Effector memory CD4-positive, alpha-beta T cell (primary cell): ENCODE results near the gene ZNF148.

Experiments used
- DNase-seq, 3 donors: peaks; one replicate each; pipeline ENCODE4 v3.0.0-alpha.2; 2020
- H3K27ac ChIP-seq: 2 replicates; pipeline ENCODE4 v1.7.0; 2013; ENCODE audit warnings: mild to moderate bottlenecking, low read length, moderate library complexity; ENCODE audit not compliant: insufficient read depth, poor library complexity, severe bottlenecking
- H3K27me3 ChIP-seq: replicated peaks from 2 replicates; pipeline ENCODE4 v1.7.0; 2013; ENCODE audit warnings: mild to moderate bottlenecking, low read length; ENCODE audit not compliant: insufficient read depth, control insufficient read depth, poor library complexity, severe bottlenecking
- H3K36me3 ChIP-seq: 2 replicates; pipeline ENCODE4 v1.7.0; 2013; ENCODE audit warnings: mild to moderate bottlenecking, low read length, moderate library complexity; ENCODE audit not compliant: control insufficient read depth, insufficient read depth
- H3K4me1 ChIP-seq: 2 replicates; pipeline ENCODE4 v1.7.0; 2013; ENCODE audit warnings: low read length, mild to moderate bottlenecking; ENCODE audit not compliant: control insufficient read depth, insufficient read depth, poor library complexity, severe bottlenecking
- H3K4me3 ChIP-seq: 2 replicates; pipeline ENCODE4 v1.7.0; 2013; ENCODE audit warnings: low read length, low read depth, mild to moderate bottlenecking; ENCODE audit not compliant: insufficient read depth, poor library complexity, severe bottlenecking
- H3K9me3 ChIP-seq: 2 replicates; pipeline ENCODE4 v1.7.0; 2013; ENCODE audit warnings: mild to moderate bottlenecking, low read length, moderate library complexity; ENCODE audit not compliant: control insufficient read depth

The ZNF148 gene

GRCh38 chr3:125318871-125319270, 56.3 kb downstream of the ZNF148 start:
- no peak overlapping the region for H3K4me3 ChIP-seq
- H3K36me3 ChIP-seq = peaks cover 4% of the 10 kb centered on the region
- no peak overlapping the region for H3K27ac ChIP-seq
- H3K27me3 ChIP-seq = no peaks in the 10 kb centered on the region
- H3K4me1 ChIP-seq = no peaks in the 10 kb centered on the region
- DNase-seq = no peak
- H3K9me3 ChIP-seq = no peaks in the 10 kb centered on the region

DNA sequence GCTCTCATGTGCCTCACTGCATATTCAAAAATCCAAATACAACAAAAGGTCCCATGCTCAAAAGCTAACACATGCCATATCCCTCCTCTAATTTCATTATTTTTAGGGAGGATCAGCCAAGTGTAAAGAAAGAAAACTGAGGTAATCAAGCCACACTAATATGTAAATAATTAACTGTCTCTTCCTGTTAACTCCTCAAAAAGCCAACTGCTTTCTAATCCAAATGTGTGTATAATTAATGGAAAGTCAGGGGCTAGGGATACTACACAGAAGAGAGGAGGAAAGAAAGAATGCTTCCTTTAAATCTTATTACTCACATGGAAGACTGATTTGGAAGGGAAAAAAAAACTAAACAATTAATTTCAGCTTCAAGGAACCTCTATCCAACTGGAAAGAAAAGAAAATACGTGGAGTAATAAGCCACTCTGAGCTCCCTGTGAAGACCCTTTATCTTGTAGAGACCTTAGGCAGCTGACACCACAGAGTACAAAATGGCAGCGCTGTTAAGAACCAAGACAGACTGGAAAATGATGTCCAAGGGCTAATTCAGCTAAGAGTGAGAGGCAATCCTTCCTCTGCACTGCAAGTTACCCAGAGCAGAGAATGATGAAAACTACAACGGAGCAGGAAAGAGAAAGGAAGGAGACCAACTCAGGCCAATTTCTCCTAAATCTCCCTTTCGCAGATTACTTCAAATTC, 56.8 kb downstream of the ZNF148 start:
- DNase-seq = no peak
- Histone ChIP-seq H3K27ac (no peak overlapping the region), H3K4me1 (no peaks in the 10 kb centered on the region), H3K4me3 (no peak overlapping the region), H3K9me3 (no peaks in the 10 kb centered on the region), H3K36me3 (peaks cover 4% of the 10 kb centered on the region), H3K27me3 (no peaks in the 10 kb centered on the region)

GRCh38 chr3:125317761-125318160, 57.4 kb downstream of the ZNF148 start:
- Histone ChIP-seq H3K4me1 (no peaks in the 10 kb centered on the region), H3K27me3 (no peaks in the 10 kb centered on the region), H3K36me3 (peaks cover 4% of the 10 kb centered on the region), H3K4me3 (no peak overlapping the region), H3K27ac (no peak overlapping the region), H3K9me3 (no peaks in the 10 kb centered on the region)
- no peak for DNase-seq

DNA sequence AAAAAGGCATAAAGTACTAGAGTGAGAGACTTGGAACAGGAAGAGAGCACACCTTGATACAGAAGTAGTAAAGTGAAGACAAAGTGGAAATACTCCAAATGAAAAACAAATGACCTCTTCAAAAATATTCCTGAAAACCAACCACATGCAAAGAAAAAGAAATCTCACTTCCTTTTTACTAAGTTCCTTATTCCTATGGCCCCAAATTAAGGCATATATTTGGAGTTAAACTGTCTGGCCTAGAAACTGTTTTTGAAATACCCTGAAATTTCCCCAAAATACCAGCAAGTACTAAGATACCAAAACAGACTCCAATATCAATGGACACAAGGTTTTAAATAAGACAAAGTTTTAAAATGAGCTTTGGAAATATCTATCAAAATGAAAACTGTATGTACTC, 58.2 kb downstream of the ZNF148 start:
- H3K4me3 ChIP-seq = no peak overlapping the region
- H3K36me3 ChIP-seq = no peaks in the 10 kb centered on the region
- H3K9me3 ChIP-seq = no peaks in the 10 kb centered on the region
- DNase-seq = no peak
- no peaks in the 10 kb centered on the region for H3K4me1 ChIP-seq
- no peak overlapping the region for H3K27ac ChIP-seq
- H3K27me3 ChIP-seq = no peaks in the 10 kb centered on the region

- no peak overlapping the region for H3K4me3 ChIP-seq
- no peaks in the 10 kb centered on the region for H3K9me3 ChIP-seq
- no peak overlapping the region for H3K27ac ChIP-seq
- H3K27me3 ChIP-seq = no peaks in the 10 kb centered on the region
- H3K36me3 ChIP-seq = no peaks in the 10 kb centered on the region
- no peak for DNase-seq
- no peaks in the 10 kb centered on the region for H3K4me1 ChIP-seq
These were observed 58.9 kb downstream of the ZNF148 start for GRCh38 chr3:125316246-125316645.

GRCh38 chr3:125313060-125313635, 62.0 kb downstream of the ZNF148 start:
- Histone ChIP-seq H3K27me3 (no peaks in the 10 kb centered on the region), H3K4me3 (no peak overlapping the region), H3K9me3 (no peaks in the 10 kb centered on the region), H3K27ac (no peak overlapping the region), H3K4me1 (no peaks in the 10 kb centered on the region), H3K36me3 (no peaks in the 10 kb centered on the region)
- no peak for DNase-seq

- H3K36me3 ChIP-seq = no peaks in the 10 kb centered on the region
- H3K27ac ChIP-seq = peak overlapping the region; percentile 40
- H3K4me3 ChIP-seq = peak overlapping the region; percentile 57
- H3K9me3 ChIP-seq = no peaks in the 10 kb centered on the region
- peak; percentile 13 to 23 (median 13) for DNase-seq
- H3K4me1 ChIP-seq = no peaks in the 10 kb centered on the region
- H3K27me3 ChIP-seq = no peaks in the 10 kb centered on the region
These were observed 64.5 kb downstream of the ZNF148 start for GRCh38 chr3:125310623-125311081.

GRCh38 chr3:125309476-125309875, 65.6 kb downstream of the ZNF148 start:
- H3K27me3 ChIP-seq = no peaks in the 10 kb centered on the region
- H3K4me1 ChIP-seq = no peaks in the 10 kb centered on the region
- H3K36me3 ChIP-seq = no peaks in the 10 kb centered on the region
- H3K27ac ChIP-seq = no peak overlapping the region
- no peak overlapping the region for H3K4me3 ChIP-seq
- no peaks in the 10 kb centered on the region for H3K9me3 ChIP-seq
- no peak for DNase-seq

DNA sequence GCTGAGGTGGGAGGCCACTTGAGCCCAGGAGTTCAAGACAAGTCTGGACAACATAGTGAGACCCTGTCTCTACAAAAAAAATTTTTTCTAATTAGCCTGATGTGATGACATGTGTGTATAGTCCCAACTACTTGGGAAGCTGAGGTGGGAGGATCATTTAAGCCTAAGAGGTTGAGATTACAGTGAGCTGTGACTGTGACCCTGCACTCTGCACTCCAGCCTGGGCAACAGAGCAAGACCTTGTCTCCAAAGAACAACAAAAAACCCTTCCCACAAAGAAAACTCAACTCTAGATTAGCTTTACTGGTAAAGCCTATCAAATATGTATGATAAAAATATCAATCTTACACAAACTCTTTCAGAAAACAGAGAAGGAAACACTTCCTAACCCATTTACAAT, 68.5 kb downstream of the ZNF148 start:
- no peak for DNase-seq
- Histone ChIP-seq H3K4me3 (no peak overlapping the region), H3K27ac (no peak overlapping the region), H3K4me1 (peaks cover 4% of the 10 kb centered on the region), H3K36me3 (no peaks in the 10 kb centered on the region), H3K9me3 (no peaks in the 10 kb centered on the region), H3K27me3 (no peaks in the 10 kb centered on the region)

- no peak overlapping the region for H3K4me3 ChIP-seq
- H3K9me3 ChIP-seq = no peaks in the 10 kb centered on the region
- H3K27me3 ChIP-seq = no peaks in the 10 kb centered on the region
- no peak overlapping the region for H3K27ac ChIP-seq
- peaks cover 4% of the 10 kb centered on the region for H3K4me1 ChIP-seq
- DNase-seq = no peak
- no peaks in the 10 kb centered on the region for H3K36me3 ChIP-seq
These were observed 72.2 kb downstream of the ZNF148 start for GRCh38 chr3:125302932-125303331.
